ENCODE measurements around the gene DENND11. TPM values are rescaled to one million over a fixed set of nuclear protein-coding genes. Genes with fewer than 3 reads are reported as not detected.

DENND11 gene
- total and polyA plus RNA-seq, 9 of the 15 experiments (the other 6 are each of a cell fraction or from before 2014, with no cell fraction given) = 0.07 to 1.1 (median 0.36) TPM

- Histone ChIP-seq H3K79me2 (ENCODE audit: control insufficient read depth, insufficient read depth, low read length) (no peaks in the 10 kb centered on the region), H3K4me3 (no peak overlapping the region), H3K4me2 (ENCODE audit: insufficient read depth, low read length) (no peak overlapping the region), H2AFZ (ENCODE audit: low read depth, low read length) (no peak overlapping the region), H3K9ac (ENCODE audit: insufficient read depth in 1 of 2, low read depth in 2 of 2, low read length in 2 of 2) (no peak overlapping the region), H3K27me3 (ENCODE audit: control insufficient read depth in 2 of 2, insufficient read depth in 2 of 2, low read length in 2 of 2) (peaks cover 8 to 13% of the 10 kb centered on the region in 2 experiments; a peak in 2 of 5 replicates), H3K9me1 (ENCODE audit: control insufficient read depth, insufficient read depth, low read length) (no peaks in the 10 kb centered on the region), H3K9me3 (replicated peaks; ENCODE audit: control insufficient read depth, insufficient read depth, low read depth, low read length) (no peaks in the 10 kb centered on the region), H3K27ac (ENCODE audit: extremely low read depth, low read depth, low read length) (no peak overlapping the region), H4K20me1 (replicated peaks; ENCODE audit: control insufficient read depth, insufficient read depth, low read length) (no peaks in the 10 kb centered on the region), H3K36me3 (ENCODE audit: control insufficient read depth, insufficient read depth, low read length) (no peaks in the 10 kb centered on the region), H3K4me1 (replicated peaks in 1 of 2; ENCODE audit: control insufficient read depth in 2 of 2, insufficient read depth in 2 of 2, low read length in 2 of 2) (no peaks in the 10 kb centered on the region)
- intact Hi-C loops (cut with micrococcal nuclease) (no loop called here), in situ Hi-C loops (cut with MboI) (no loop called here)
- no peak for FAIRE-seq
- 1% methylated on average over 5 of the region's 5 CpGs for WGBS (ENCODE audit: insufficient coverage, low coverage, missing lambda C conversion rate)
- no TSS peak for BruUV-seq (replicated peaks)
- ChIA-PET POLR2A (no interaction called here), CTCF (ENCODE audit: low intra/inter-chr PET ratio) (no interaction called here)
- ATAC-seq = no peak
- no peak for DNase-seq (ENCODE audit: extremely low read depth in 1 of 4, low spot score in 3 of 4)
- TF ChIP-seq SMAD1 (IDR thresholded peaks at IDR 0.05; ENCODE audit: low read depth, low read length, partially characterized antibody) (no peak), MEF2D (tag; conservative IDR thresholded peaks at IDR 0.05; ENCODE audit: low read depth) (no peak), PCBP1 (IDR thresholded peaks at IDR 0.05; ENCODE audit: low read depth, low read length, poor library complexity, severe bottlenecking) (no peak), DLX4 (CRISPR knock-in tag; IDR thresholded peaks at IDR 0.05) (no peak), POLR3G (IDR thresholded peaks at IDR 0.05; ENCODE audit: extremely low read depth, insufficient read length, insufficient replicate concordance) (no peak), MED1 (CRISPR knock-in tag; IDR thresholded peaks at IDR 0.05; ENCODE audit: borderline replicate concordance) (no peak), IFI16 (CRISPR knock-in tag; IDR thresholded peaks at IDR 0.05) (no peak), HES1 (IDR thresholded peaks at IDR 0.05; ENCODE audit: low read depth) (no peak), HCFC1 (IDR thresholded peaks at IDR 0.05; ENCODE audit: low read depth, low read length) (no peak), ESRRB (CRISPR knock-in tag; IDR thresholded peaks at IDR 0.05; ENCODE audit: borderline replicate concordance) (no peak), ATF7 (IDR thresholded peaks at IDR 0.05) (peak; percentile 92), JUND (IDR thresholded peaks at IDR 0.05; ENCODE audit: borderline replicate concordance, low read depth, low read length) (peak; percentile 38; the same call in 1 of the 2 replicates), JUND (tag; IDR thresholded peaks at IDR 0.05; ENCODE audit: borderline replicate concordance, low read depth, low read length) (peak; percentile 48; the same call in 1 of the 3 replicates), TCF3 (CRISPR knock-in tag; IDR thresholded peaks at IDR 0.05) (no peak), ZMIZ1 (IDR thresholded peaks at IDR 0.05; ENCODE audit: low read depth in 2 of 2, low read length in 2 of 2) (no peak), LEF1 (IDR thresholded peaks at IDR 0.05) (no peak), ZNF146 (CRISPR knock-in tag; IDR thresholded peaks at IDR 0.05; ENCODE audit: unreplicated experiment) (no peak), ZNF764 (CRISPR knock-in tag; IDR thresholded peaks at IDR 0.05; ENCODE audit: low read depth) (no peak), ZNF239 (CRISPR knock-in tag; IDR thresholded peaks at IDR 0.05) (no peak), ATF1 (CRISPR knock-in tag; IDR thresholded peaks at IDR 0.05) (no peak), ATF1 (tag; IDR thresholded peaks at IDR 0.05) (0 out of 2 replicates have a peak, but pooled peaks have one; percentile 22)
These were observed 10.8 kb upstream of the DENND11 start for GRCh38 chr7:141712603-141713255.
